NCI-H2107 (cell line): ENCODE measurements around the gene OBSCN.

Experiments
- DNase-seq: peaks from one replicate; lab custom pipeline; 2025; lab: John Stamatoyannopoulos, UW

OBSCN gene

GRCh38 chr1:228403231-228403631 is 195.4 kb downstream of the OBSCN start:
- DNase-seq, result no peak

- no peak for DNase-seq
Observed at GRCh38 chr1:228404107-228404720, 196.4 kb downstream of the OBSCN start.

GRCh38 chr1:228405200-228405978 is 197.5 kb downstream of the OBSCN start:
- DNase-seq, result no peak

GRCh38 chr1:228405979-228406228 is 198.1 kb downstream of the OBSCN start:
- no peak for DNase-seq

- DNase-seq, result no peak
Observed at GRCh38 chr1:228407106-228408040, 199.5 kb downstream of the OBSCN start.

GRCh38 chr1:228408041-228408868 is 200.4 kb downstream of the OBSCN start:
- no peak for DNase-seq

- no peak for DNase-seq
Observed at GRCh38 chr1:228408869-228409805, 201.3 kb downstream of the OBSCN start.

- no peak for DNase-seq
Observed at GRCh38 chr1:228410015-228410414, 202.2 kb downstream of the OBSCN start.

- no peak for DNase-seq
Observed at GRCh38 chr1:228410671-228411070, 202.8 kb downstream of the OBSCN start.

- no peak for DNase-seq
Observed at GRCh38 chr1:228411121-228411520, 203.3 kb downstream of the OBSCN start.

- DNase-seq, result no peak
Observed at GRCh38 chr1:228411548-228412430, 203.9 kb downstream of the OBSCN start.

- DNase-seq, result no peak
Observed at GRCh38 chr1:228413241-228414010, 205.6 kb downstream of the OBSCN start.

- no peak for DNase-seq
Observed at GRCh38 chr1:228414511-228415211, 206.8 kb downstream of the OBSCN start.

- DNase-seq, result no peak
Observed at GRCh38 chr1:228415221-228415620, 207.4 kb downstream of the OBSCN start.

- DNase-seq, result no peak
Observed at GRCh38 chr1:228415853-228416216, 208.0 kb downstream of the OBSCN start.

GRCh38 chr1:228416217-228416933 is 208.5 kb downstream of the OBSCN start, which contains the start of gene TRIM17:
Gene TRIM17 (minus strand): TSS chr1:228416861. CDS start chr1:228415072, 1,789 bp downstream.
- no peak for DNase-seq

GRCh38 chr1:228417061-228417460 is 209.2 kb downstream of the OBSCN start:
- no peak for DNase-seq
